HepG2 (cell line): ENCODE measurements around the gene ABT1. TPM values are rescaled to one million over a fixed set of nuclear protein-coding genes. Genes with fewer than 3 reads are reported as not detected.

Experiments
- DDIT3 ChIP-seq: sonication (generic); formaldehyde crosslinking; IDR thresholded peaks from 2 replicates; pipeline ENCODE4 v1.4.0; 2020; ENCODE audit warnings: mild to moderate bottlenecking, missing genetic modification reagents
- DMAP1 ChIP-seq: IDR thresholded peaks from 2 replicates; pipeline ENCODE4 v1.6.1; 2016
- FOXK2 ChIP-seq: fragments of 450-650 bp; IDR thresholded peaks from 2 replicates; pipeline ENCODE4 v1.6.1; 2016
- HCFC1 ChIP-seq: fragments of 150-350 bp; IDR thresholded peaks from 2 replicates; pipeline ENCODE4 v1.6.1; 2014; ENCODE audit warnings: low read depth, low read length
- HINFP ChIP-seq: sonication (generic); formaldehyde crosslinking; IDR thresholded peaks from 2 replicates; pipeline ENCODE4 v1.4.0; 2020; ENCODE audit warnings: low read depth, mild to moderate bottlenecking, missing genetic modification reagents
- HNRNPUL1 ChIP-seq: fragments of 200-400 bp; formaldehyde crosslinking; IDR thresholded peaks from 2 replicates; pipeline ENCODE4 v1.6.1; 2017; ENCODE audit warnings: low read depth, mild to moderate bottlenecking, low read length, moderate library complexity
- ISX ChIP-seq: sonication (generic); formaldehyde crosslinking; conservative IDR thresholded peaks from 2 replicates; pipeline ENCODE4 v1.5.0; 2020; ENCODE audit warnings: missing genetic modification reagents
- KLF16 ChIP-seq, 2 experiments: sonication (generic) in 1 of 2; formaldehyde crosslinking in 1 of 2; IDR thresholded peaks; 2 replicates each; pipeline versions ENCODE4 v1.6.1 to v1.8.0; 2016 to 2023; ENCODE audit warnings: missing genetic modification reagents in 2 of 2, missing compliant biosample characterization in 1 of 2
- NR1H2 ChIP-seq: sonication (generic); formaldehyde crosslinking; IDR thresholded peaks from 2 replicates; pipeline ENCODE4 v1.8.1; 2022; ENCODE audit warnings: low read depth, missing genetic modification reagents, borderline replicate concordance
- PRMT3 ChIP-seq: sonication (generic); formaldehyde crosslinking; IDR thresholded peaks from 2 replicates; pipeline ENCODE4 v1.8.1; 2022; ENCODE audit warnings: low read depth, mild to moderate bottlenecking, moderate library complexity, missing genetic modification reagents, borderline replicate concordance
- RFX1 ChIP-seq: fragments of 450-650 bp; IDR thresholded peaks from 2 replicates; pipeline ENCODE4 v1.6.1; 2017
- SKI ChIP-seq: fragments of 450-650 bp; IDR thresholded peaks from one replicate; pipeline ENCODE4 v1.6.1; 2018; ENCODE audit warnings: mild to moderate bottlenecking; ENCODE audit not compliant: partially characterized antibody
- SNAPC4 ChIP-seq: sonication (generic); formaldehyde crosslinking; IDR thresholded peaks from 2 replicates; pipeline ENCODE4 v1.4.0; 2020; ENCODE audit warnings: mild to moderate bottlenecking, missing genetic modification reagents
- SP1 ChIP-seq, 2 experiments: fragments of 450-650 bp in 1 of 2; sonication (generic) in 1 of 2; formaldehyde crosslinking in 1 of 2; IDR thresholded peaks; 2 replicates each; pipeline versions ENCODE4 v1.4.0 to v1.6.1; 2016 to 2020; ENCODE audit warnings: missing genetic modification reagents in 1 of 2
- SP5 ChIP-seq: IDR thresholded peaks from 2 replicates; pipeline ENCODE4 v1.6.1; 2016; ENCODE audit warnings: low read depth, borderline replicate concordance
- SRSF1 ChIP-seq: fragments of 200-400 bp; formaldehyde crosslinking; optimal IDR thresholded peaks from 2 replicates; pipeline ENCODE3; 2017; ENCODE audit warnings: mild to moderate bottlenecking, low read depth, low read length, moderate library complexity
- ZKSCAN5 ChIP-seq: sonication (generic); formaldehyde crosslinking; IDR thresholded peaks from 2 replicates; pipeline ENCODE4 v1.5.1; 2020; ENCODE audit warnings: mild to moderate bottlenecking, missing genetic modification reagents
- ZMAT3 ChIP-seq: sonication (generic); formaldehyde crosslinking; conservative IDR thresholded peaks from 2 replicates; pipeline ENCODE4 v1.7.0; 2021; ENCODE audit warnings: missing genetic modification reagents
- ZNF10 ChIP-seq: sonication (generic); formaldehyde crosslinking; IDR thresholded peaks from 2 replicates; pipeline ENCODE4 v1.4.0; 2020; ENCODE audit warnings: mild to moderate bottlenecking, low read depth, missing genetic modification reagents, borderline replicate concordance
- ZNF350 ChIP-seq: sonication (generic); formaldehyde crosslinking; IDR thresholded peaks from 2 replicates; pipeline ENCODE4 v1.4.0; 2020; ENCODE audit warnings: mild to moderate bottlenecking, low read depth, missing genetic modification reagents, borderline replicate concordance
- ZNF570 ChIP-seq: sonication (generic); formaldehyde crosslinking; IDR thresholded peaks from 2 replicates; pipeline ENCODE4 v1.4.0; 2020; ENCODE audit warnings: mild to moderate bottlenecking, missing genetic modification reagents, borderline replicate concordance
- ZNF629 ChIP-seq: sonication (generic); formaldehyde crosslinking; conservative IDR thresholded peaks from 2 replicates; pipeline ENCODE4 v1.5.0; 2020; ENCODE audit warnings: missing genetic modification reagents
- polyA plus RNA-seq, 8 experiments: library from polyadenylated mRNA; depleted of rRNA in 3 of 8; stranded (reverse) in 7 of 8; unstranded in 1 of 8; fragments of >200 nt; fragmentation: Illumina TruSeq in 4 of 8; extraction: Trizol in 4 of 8; gene quantifications; 2 replicates each; pipeline versions ENCODE4 v1.2.1 to v1.2.3, GENCODE V29; 2011 to 2016; ENCODE audit warnings: low read depth in 4 of 8, missing spikeins in 1 of 8, mixed read lengths in 1 of 8; ENCODE audit not compliant: insufficient read depth in 1 of 8
- total RNA-seq, 5 experiments: library from RNA; depleted of rRNA; stranded (reverse); fragments of >200 nt; fragmentation: Illumina TruSeq; extraction: Trizol; gene quantifications; 2 replicates each; pipeline ENCODE4 v1.2.3, GENCODE V29; 2016; ENCODE audit warnings: low read depth in 1 of 5

The ABT1 gene
- total and polyA plus RNA-seq, 2 of the 13 experiments (the other 11 are each of a cell fraction or from before 2014, with no cell fraction given): 38.4 TPM

DNA sequence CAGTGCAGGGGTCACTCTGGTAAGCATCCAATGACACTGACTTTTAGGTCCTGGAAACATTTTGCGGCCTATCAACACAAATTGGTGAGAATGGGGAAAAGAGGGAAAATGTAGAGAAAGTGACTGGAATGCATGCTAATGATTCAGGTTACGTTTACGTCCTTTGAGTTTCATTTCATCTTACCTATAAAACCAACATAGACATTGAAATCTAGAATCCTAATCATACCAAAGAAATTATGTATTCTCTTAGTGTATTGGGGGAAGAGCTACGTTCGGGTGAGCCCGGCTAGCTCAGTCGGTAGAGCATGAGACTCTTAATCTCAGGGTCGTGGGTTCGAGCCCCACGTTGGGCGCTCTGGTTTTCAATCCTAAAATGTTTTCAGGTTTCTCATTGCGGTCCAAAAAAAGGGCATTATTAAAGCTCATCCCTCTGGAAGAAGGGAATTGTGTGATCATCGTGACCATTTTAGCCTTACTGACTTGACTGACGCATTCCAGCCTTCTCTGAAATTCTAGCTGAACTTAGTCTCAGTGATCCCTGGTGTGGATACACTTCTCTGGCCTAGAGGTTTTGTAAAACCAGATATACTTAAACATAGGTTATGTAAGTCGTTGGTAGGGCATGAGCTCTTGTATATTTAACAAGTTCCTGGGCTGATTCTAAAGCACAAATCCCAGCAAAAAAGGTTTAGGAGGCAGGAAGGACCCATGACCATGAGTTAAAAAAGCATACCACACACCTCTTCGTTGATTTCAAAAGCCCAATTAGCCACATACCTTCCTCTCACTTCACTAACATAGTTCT lies 40.3 kb upstream of the ABT1 start (continued):
- TF ChIP-seq ZNF570 (CRISPR knock-in tag) (no peak), NR1H2 (CRISPR knock-in tag) (no peak), DMAP1 (CRISPR knock-in tag) (0 out of 2 replicates have a peak, but pooled peaks have one; percentile 23), KLF16 (CRISPR knock-in tag; IDR thresholded peaks at IDR 0.05) (peak in 1 of 2 experiments; percentile 88; a peak in 2 of 4 replicates), ISX (CRISPR knock-in tag) (0 out of 2 replicates have a peak, but pooled peaks have one; percentile 48), ZNF629 (peak; percentile 69), RFX1 (no peak), SRSF1 (no peak), HCFC1 (0 out of 2 replicates have a peak, but pooled peaks have one; percentile 10), SNAPC4 (CRISPR knock-in tag) (no peak; the same call in 1 of the 2 replicates), ZMAT3 (CRISPR knock-in tag) (no peak), DDIT3 (no peak), ZNF350 (CRISPR knock-in tag) (peak; percentile 77; the same call in 1 of the 2 replicates), ZKSCAN5 (CRISPR knock-in tag) (no peak), SP5 (no peak), PRMT3 (0 out of 2 replicates have a peak, but pooled peaks have one; percentile 63), SP1 (IDR thresholded peaks at IDR 0.05) (no peak), SP1 (CRISPR knock-in tag; IDR thresholded peaks at IDR 0.05) (no peak), FOXK2 (no peak), SKI (peak; percentile 23), HNRNPUL1 (no peak), HINFP (peak; percentile 69; the same call in 1 of the 2 replicates), ZNF10 (CRISPR knock-in tag) (no peak)
